SK-N-MC (cell line): ENCODE results near the gene FTCD.

Experiments used
- DNase-seq: peaks from one replicate; pipeline ENCODE4 v3.0.0-alpha.2; 2011; ENCODE audit warnings: low read depth, low spot score
- H3K27ac ChIP-seq: fragments of 200-600 bp; sonication (generic); 2 replicates; pipeline ENCODE4 v1.5.1; 2016; ENCODE audit warnings: mixed run types
- H3K36me3 ChIP-seq: fragments of 200-600 bp; sonication (generic); 2 replicates; pipeline ENCODE4 v1.6.1; 2017; ENCODE audit warnings: antibody characterized with exemption, low read length, mixed read lengths; ENCODE audit not compliant: insufficient read depth
- H3K4me3 ChIP-seq: fragments of 200-600 bp; sonication (generic); 2 replicates; pipeline ENCODE4 v1.5.1; 2016
- H3K9ac ChIP-seq: fragments of 200-600 bp; sonication (generic); 2 replicates; pipeline ENCODE4 v1.8.0; 2017; ENCODE audit warnings: mixed run types, mixed read lengths; ENCODE audit not compliant: insufficient read length
- H3K9me3 ChIP-seq: fragments of 200-600 bp; sonication (generic); 2 replicates; pipeline ENCODE4 v1.6.1; 2017; ENCODE audit warnings: low read depth, mild to moderate bottlenecking, antibody characterized with exemption, low read length, moderate library complexity, mixed read lengths
- EZH2 ChIP-seq: fragments of 200-600 bp; sonication (generic); IDR thresholded peaks from one replicate; pipeline ENCODE4 v1.6.1; 2017; ENCODE audit warnings: antibody characterized with exemption
- FOXP2 ChIP-seq: optimal IDR thresholded peaks from 2 replicates; pipeline ENCODE3; 2011; ENCODE audit warnings: mild to moderate bottlenecking, moderate library complexity; ENCODE audit not compliant: insufficient read depth; ENCODE audit errors: extremely low read length, control extremely low read depth
- POLR2AphosphoS5 ChIP-seq: IDR thresholded peaks from 2 replicates; pipeline ENCODE4 v1.6.1; 2012; ENCODE audit warnings: mild to moderate bottlenecking, low read depth, low read length, borderline replicate concordance

Gene FTCD

DNA sequence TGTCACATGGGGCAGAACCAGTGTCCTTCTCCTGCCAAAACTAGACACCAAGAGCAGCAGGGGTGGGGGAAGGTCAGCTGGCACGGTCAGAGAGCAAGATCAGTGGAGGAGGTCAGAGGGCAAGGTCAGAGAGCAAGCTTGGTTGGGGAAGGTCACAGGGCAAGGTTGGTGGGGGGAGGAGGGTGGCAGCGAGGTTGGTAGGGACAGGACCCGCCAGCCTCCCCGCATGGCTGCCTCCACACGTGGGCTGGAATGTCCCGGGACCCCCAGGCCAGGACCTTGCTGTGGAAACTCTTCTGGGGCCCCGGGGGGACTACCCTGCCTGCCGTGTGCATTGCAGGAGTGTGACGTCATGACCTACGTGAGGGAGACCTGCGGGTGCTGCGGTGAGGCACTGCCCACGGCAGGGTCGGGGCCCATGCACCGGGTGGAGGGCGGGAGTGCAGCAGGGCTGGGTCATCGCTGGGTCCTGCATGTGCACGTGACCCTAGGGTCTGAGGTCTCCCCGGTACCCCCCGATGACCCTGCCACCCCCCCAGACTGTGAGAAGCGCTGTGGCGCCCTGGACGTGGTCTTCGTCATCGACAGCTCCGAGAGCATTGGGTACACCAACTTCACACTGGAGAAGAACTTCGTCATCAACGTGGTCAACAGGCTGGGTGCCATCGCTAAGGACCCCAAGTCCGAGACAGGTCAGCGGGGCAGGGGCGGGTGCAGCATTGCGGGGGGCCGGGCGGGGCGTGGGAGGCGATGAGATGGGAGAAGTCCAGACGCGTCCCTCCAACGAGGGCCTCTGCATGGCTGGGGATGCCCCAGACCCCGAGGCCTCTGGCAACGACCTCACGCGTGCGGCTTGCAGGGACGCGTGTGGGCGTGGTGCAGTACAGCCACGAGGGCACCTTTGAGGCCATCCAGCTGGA, 30.2 kb downstream of the FTCD start:
- H3K27ac ChIP-seq, result no peak overlapping the region
- no peak for DNase-seq
- H3K9me3 ChIP-seq, result no peaks in the 10 kb centered on the region
- H3K9ac ChIP-seq, result no peak overlapping the region
- no peak overlapping the region for H3K4me3 ChIP-seq
- TF ChIP-seq EZH2 (no peak), FOXP2 (no peak), POLR2AphosphoS5 (no peak)
- no peaks in the 10 kb centered on the region; the same call in 1 of the 2 replicates for H3K36me3 ChIP-seq

GRCh38 chr21:46124083-46124925, 31.1 kb downstream of the FTCD start:
- no peak overlapping the region for H3K9ac ChIP-seq
- no peak for TF ChIP-seq FOXP2
- no peak for TF ChIP-seq POLR2AphosphoS5
- TF ChIP-seq EZH2, result no peak
- H3K36me3 ChIP-seq, result no peaks in the 10 kb centered on the region; the same call in 1 of the 2 replicates
- H3K9me3 ChIP-seq, result no peaks in the 10 kb centered on the region
- DNase-seq, result no peak
- H3K4me3 ChIP-seq, result no peak overlapping the region
- no peak overlapping the region for H3K27ac ChIP-seq

GRCh38 chr21:46122758-46123683, 32.4 kb downstream of the FTCD start:
- DNase-seq, result no peak
- no peak overlapping the region for H3K27ac ChIP-seq
- no peaks in the 10 kb centered on the region for H3K9me3 ChIP-seq
- TF ChIP-seq POLR2AphosphoS5, result no peak
- TF ChIP-seq EZH2, result no peak
- no peak for TF ChIP-seq FOXP2
- no peak overlapping the region for H3K4me3 ChIP-seq
- no peak overlapping the region for H3K9ac ChIP-seq
- no peaks in the 10 kb centered on the region; the same call in 1 of the 2 replicates for H3K36me3 ChIP-seq

DNA sequence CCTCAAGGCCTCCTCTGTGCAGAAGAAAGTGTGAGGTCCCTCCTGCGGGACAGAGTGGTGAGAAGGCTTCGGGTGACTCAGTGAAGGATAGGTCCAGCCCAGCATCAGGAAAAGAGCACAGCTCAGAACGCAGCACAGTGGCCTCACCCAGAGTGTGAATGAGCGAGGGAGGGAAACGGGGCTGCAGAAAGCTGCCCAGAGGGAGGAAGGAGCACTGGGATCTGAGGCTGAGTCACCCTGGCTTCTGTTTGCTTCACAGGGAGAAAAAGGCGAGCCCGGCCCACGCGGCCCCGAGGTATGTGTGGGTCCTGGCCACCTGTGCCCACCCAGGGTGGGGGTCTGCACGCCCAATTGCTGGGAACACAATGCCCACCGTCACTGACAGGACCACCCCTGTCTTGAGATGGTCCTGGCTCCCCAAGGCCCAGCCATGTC, 33.1 kb downstream of the FTCD start:
- no peaks in the 10 kb centered on the region; the same call in 1 of the 2 replicates for H3K36me3 ChIP-seq
- no peak for TF ChIP-seq EZH2
- H3K4me3 ChIP-seq, result no peak overlapping the region
- no peaks in the 10 kb centered on the region for H3K9me3 ChIP-seq
- no peak overlapping the region for H3K27ac ChIP-seq
- no peak overlapping the region for H3K9ac ChIP-seq
- no peak for DNase-seq

GRCh38 chr21:46121286-46122221, 33.8 kb downstream of the FTCD start:
- Histone ChIP-seq H3K9ac (no peak overlapping the region), H3K9me3 (no peaks in the 10 kb centered on the region), H3K36me3 (no peaks in the 10 kb centered on the region; the same call in 1 of the 2 replicates), H3K4me3 (no peak overlapping the region), H3K27ac (no peak overlapping the region)
- no peak for DNase-seq
- no peak for TF ChIP-seq POLR2AphosphoS5
- no peak for TF ChIP-seq FOXP2
- TF ChIP-seq EZH2, result no peak

GRCh38 chr21:46120301-46121285, 34.8 kb downstream of the FTCD start:
- DNase-seq, result no peak
- H3K36me3 ChIP-seq, result no peaks in the 10 kb centered on the region; the same call in 1 of the 2 replicates
- TF ChIP-seq POLR2AphosphoS5 (no peak), FOXP2 (no peak), EZH2 (no peak)
- H3K9me3 ChIP-seq, result no peaks in the 10 kb centered on the region
- H3K27ac ChIP-seq, result no peak overlapping the region
- no peak overlapping the region for H3K9ac ChIP-seq
- no peak overlapping the region for H3K4me3 ChIP-seq
